Measurements from ENCODE around the gene SYT8. TPM values are rescaled to one million over a fixed set of nuclear protein-coding genes. Genes with fewer than 3 reads are reported as not detected.

The SYT8 gene
- total RNA-seq, 3 donors from 2014 or later, result 10.7 to 12.1 TPM; not detected in 1

DNA sequence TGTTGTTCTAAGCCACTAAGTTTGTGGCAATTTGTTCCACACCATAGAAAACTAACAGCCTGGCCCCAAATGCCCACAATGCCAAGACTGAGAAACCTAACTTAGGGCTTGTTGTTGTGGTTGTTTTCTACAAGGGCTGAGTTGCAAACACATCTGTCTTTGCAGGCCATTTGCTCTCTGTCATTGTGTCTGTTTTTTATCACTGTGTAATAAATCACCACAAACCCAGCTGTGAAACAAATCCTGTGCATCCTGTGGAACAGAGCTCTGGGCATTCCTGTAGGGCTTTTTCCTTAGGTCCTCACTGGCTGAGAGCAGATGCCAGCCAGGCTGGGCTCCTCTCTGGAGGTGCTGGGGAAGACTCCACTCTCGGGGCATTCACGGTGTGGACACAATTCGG is 15.7 kb upstream of the SYT8 start:
- H3K4me3 ChIP-seq, result no peak overlapping the region
- intact Hi-C loops (cut with DNase I; ENCODE audit: low total_unique reads), result no loop called here
- H3K9me3 ChIP-seq, result peaks cover 3 to 14% of the 10 kb centered on the region in 2 donors
- H3K4me1 ChIP-seq, result no peaks in the 10 kb centered on the region
- TF ChIP-seq POLR2AphosphoS5 (IDR thresholded peaks at IDR 0.05) (no peak), POLR2A (IDR thresholded peaks at IDR 0.05) (no peak)
- TF ChIP-seq, protein P1, sequence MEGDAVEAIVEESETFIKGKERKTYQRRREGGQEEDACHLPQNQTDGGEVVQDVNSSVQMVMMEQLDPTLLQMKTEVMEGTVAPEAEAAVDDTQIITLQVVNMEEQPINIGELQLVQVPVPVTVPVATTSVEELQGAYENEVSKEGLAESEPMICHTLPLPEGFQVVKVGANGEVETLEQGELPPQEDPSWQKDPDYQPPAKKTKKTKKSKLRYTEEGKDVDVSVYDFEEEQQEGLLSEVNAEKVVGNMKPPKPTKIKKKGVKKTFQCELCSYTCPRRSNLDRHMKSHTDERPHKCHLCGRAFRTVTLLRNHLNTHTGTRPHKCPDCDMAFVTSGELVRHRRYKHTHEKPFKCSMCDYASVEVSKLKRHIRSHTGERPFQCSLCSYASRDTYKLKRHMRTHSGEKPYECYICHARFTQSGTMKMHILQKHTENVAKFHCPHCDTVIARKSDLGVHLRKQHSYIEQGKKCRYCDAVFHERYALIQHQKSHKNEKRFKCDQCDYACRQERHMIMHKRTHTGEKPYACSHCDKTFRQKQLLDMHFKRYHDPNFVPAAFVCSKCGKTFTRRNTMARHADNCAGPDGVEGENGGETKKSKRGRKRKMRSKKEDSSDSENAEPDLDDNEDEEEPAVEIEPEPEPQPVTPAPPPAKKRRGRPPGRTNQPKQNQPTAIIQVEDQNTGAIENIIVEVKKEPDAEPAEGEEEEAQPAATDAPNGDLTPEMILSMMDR (IDR thresholded peaks at IDR 0.05), result no peak
- no peak for DNase-seq (ENCODE audit: low spot score in 2 of 2)
- H3K36me3 ChIP-seq, result no peaks in the 10 kb centered on the region
- H3K27me3 ChIP-seq, result no peaks in the 10 kb centered on the region
- no peak overlapping the region for H3K27ac ChIP-seq

GRCh38 chr11:1820463-1821325 is 14.1 kb upstream of the SYT8 start:
- Histone ChIP-seq H3K27ac (peak overlapping the region; percentile 8 to 31), H3K36me3 (no peaks in the 10 kb centered on the region), H3K4me3 (no peak overlapping the region), H3K4me1 (no peaks in the 10 kb centered on the region), H3K9me3 (peaks cover 3 to 14% of the 10 kb centered on the region in 2 donors), H3K27me3 (no peaks in the 10 kb centered on the region)
- intact Hi-C loops (cut with DNase I; ENCODE audit: low total_unique reads), result no loop called here
- peak in 1 of 2 donors; percentile 46 for DNase-seq (ENCODE audit: low spot score in 2 of 2)
- TF ChIP-seq, protein P1 (IDR thresholded peaks at IDR 0.05), result no peak
- no peak for TF ChIP-seq POLR2A (IDR thresholded peaks at IDR 0.05)
- TF ChIP-seq POLR2AphosphoS5 (IDR thresholded peaks at IDR 0.05), result no peak

- intact Hi-C loops (cut with DNase I; ENCODE audit: low total_unique reads), result no loop called here
- Histone ChIP-seq H3K4me3 (no peak overlapping the region), H3K36me3 (no peaks in the 10 kb centered on the region), H3K27ac (no peak overlapping the region), H3K4me1 (peaks cover 3 to 4% of the 10 kb centered on the region in 2 donors), H3K9me3 (peaks cover 3 to 14% of the 10 kb centered on the region in 2 donors), H3K27me3 (no peaks in the 10 kb centered on the region)
- no peak for DNase-seq (ENCODE audit: low spot score in 2 of 2)
- TF ChIP-seq POLR2A (IDR thresholded peaks at IDR 0.05) (no peak), POLR2AphosphoS5 (IDR thresholded peaks at IDR 0.05) (no peak)
- TF ChIP-seq, protein P1 (IDR thresholded peaks at IDR 0.05), result no peak
Measured at GRCh38 chr11:1821562-1821961, 13.2 kb upstream of the SYT8 start.

DNA sequence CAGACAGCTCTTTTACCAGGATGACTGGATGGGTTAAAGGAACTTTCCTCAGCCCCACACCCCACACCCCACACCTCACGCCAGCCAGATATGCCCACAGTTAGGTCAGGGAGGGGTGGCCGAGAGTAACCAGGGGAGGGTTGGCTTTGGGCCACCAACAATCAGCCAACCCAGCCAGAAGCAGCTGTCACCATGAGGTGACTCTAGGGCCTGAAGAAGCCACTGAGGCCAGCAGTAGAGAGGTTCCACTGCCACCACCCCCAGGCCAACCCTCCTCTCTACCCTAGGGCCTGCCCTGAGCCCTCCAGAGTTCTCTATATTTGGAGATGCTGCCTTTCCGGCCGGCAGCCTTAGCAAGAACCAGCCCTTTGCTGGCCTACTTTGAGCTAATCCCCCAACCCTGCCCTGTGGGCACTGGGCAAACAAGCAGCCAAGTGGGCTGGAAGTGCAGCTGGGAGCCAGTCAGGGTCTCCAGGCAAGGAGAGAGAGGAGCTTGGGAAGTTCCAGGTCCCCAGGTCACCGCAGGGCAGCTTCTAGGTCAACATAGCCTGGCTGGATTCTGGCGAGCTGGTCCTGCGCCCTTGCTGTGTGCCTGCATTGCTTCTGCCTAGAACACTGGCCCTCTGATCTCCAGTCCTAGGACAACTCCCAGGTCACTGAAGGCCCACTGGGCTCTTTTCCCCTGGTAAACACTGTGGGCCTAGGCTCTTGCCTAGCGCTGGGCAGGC is 12.0 kb upstream of the SYT8 start:
- intact Hi-C loops (cut with DNase I; ENCODE audit: low total_unique reads), result loop anchor here (1.0 kb wide), 1 partner anchor 43 kb away; no protein-coding TSS in a partner anchor
- Histone ChIP-seq H3K27me3 (no peaks in the 10 kb centered on the region), H3K9me3 (peaks cover 3 to 10% of the 10 kb centered on the region in 2 donors), H3K36me3 (no peaks in the 10 kb centered on the region), H3K4me1 (peaks cover 4 to 10% of the 10 kb centered on the region in 2 donors), H3K4me3 (no peak overlapping the region), H3K27ac (no peak overlapping the region)
- no peak for TF ChIP-seq POLR2A (IDR thresholded peaks at IDR 0.05)
- no peak for TF ChIP-seq POLR2AphosphoS5 (IDR thresholded peaks at IDR 0.05)
- TF ChIP-seq, protein P1 (IDR thresholded peaks at IDR 0.05), result no peak
- peak in 1 of 2 donors; percentile 33 for DNase-seq (ENCODE audit: low spot score in 2 of 2)

Data from breast epithelium (tissue), 4 donors.